TTC549 (cell line): ENCODE results near the gene ANKRD9.

Source experiments
- FAIRE-seq: peaks from 2 replicates; lab custom pipeline; 2012; peaks lifted over from hg19 to GRCh38; lab: Jason Lieb, UNC

ANKRD9 gene

GRCh38 chr14:102497998-102498677 lies 11.4 kb downstream of the ANKRD9 start:
- FAIRE-seq = no peak

- FAIRE-seq = no peak
Measured at GRCh38 chr14:102496958-102497744, 12.4 kb downstream of the ANKRD9 start.

GRCh38 chr14:102496331-102496691 lies 13.3 kb downstream of the ANKRD9 start:
- no peak for FAIRE-seq

- FAIRE-seq = no peak
Measured at GRCh38 chr14:102495491-102496330, 13.9 kb downstream of the ANKRD9 start.

- FAIRE-seq = no peak
Measured at GRCh38 chr14:102493585-102493984, 16.0 kb downstream of the ANKRD9 start.

GRCh38 chr14:102493096-102493495 lies 16.5 kb downstream of the ANKRD9 start:
- no peak for FAIRE-seq

GRCh38 chr14:102492531-102492910 lies 17.1 kb downstream of the ANKRD9 start:
- no peak for FAIRE-seq

GRCh38 chr14:102491786-102492530 lies 17.6 kb downstream of the ANKRD9 start:
- FAIRE-seq = no peak

- no peak for FAIRE-seq
Measured at GRCh38 chr14:102491366-102491765, 18.2 kb downstream of the ANKRD9 start.

GRCh38 chr14:102490456-102490855 lies 19.1 kb downstream of the ANKRD9 start:
- FAIRE-seq = no peak

- FAIRE-seq = no peak
Measured at GRCh38 chr14:102487204-102487577, 22.4 kb downstream of the ANKRD9 start.

- FAIRE-seq = no peak
Measured at GRCh38 chr14:102486513-102487203, 22.9 kb downstream of the ANKRD9 start.

- no peak for FAIRE-seq
Measured at GRCh38 chr14:102485693-102486512, 23.7 kb downstream of the ANKRD9 start.

GRCh38 chr14:102484316-102484715 lies 25.3 kb downstream of the ANKRD9 start:
- FAIRE-seq = no peak

GRCh38 chr14:102481791-102482238 lies 27.8 kb downstream of the ANKRD9 start:
- no peak for FAIRE-seq

- no peak for FAIRE-seq
Measured at GRCh38 chr14:102481371-102481770, 28.2 kb downstream of the ANKRD9 start.

GRCh38 chr14:102479777-102480176 lies 29.8 kb downstream of the ANKRD9 start:
- FAIRE-seq = no peak

GRCh38 chr14:102479107-102479506 lies 30.5 kb downstream of the ANKRD9 start:
- FAIRE-seq = no peak

- no peak for FAIRE-seq
Measured at GRCh38 chr14:102474934-102475333, 34.6 kb downstream of the ANKRD9 start.

GRCh38 chr14:102473559-102473958 lies 36.0 kb downstream of the ANKRD9 start:
- FAIRE-seq = no peak

GRCh38 chr14:102472791-102473150 lies 36.8 kb downstream of the ANKRD9 start:
- FAIRE-seq = no peak
